ENCODE measurements around the gene CPT2.

CPT2 gene

GRCh38 chr1:53196485-53197290 lies at the start of gene CPT2:
Gene CPT2, plus strand, starts transcription at chr1:53196824. Its CDS starts 120 bp downstream, at chr1:53196944.
- peak; percentile 74 for DNase-seq (ENCODE audit: low read depth)
- TF ChIP-seq CTCF (IDR thresholded peaks at IDR 0.05; ENCODE audit: control insufficient read depth, insufficient read depth, low read depth, low read length, missing control alignments) = no peak
- peak within 1 kb of the TSS; percentile 93 for H3K4me3 ChIP-seq (ENCODE audit: control insufficient read depth, low read depth, low read length)

GRCh38 chr1:53147174-53147573 lies 49.5 kb upstream of the CPT2 start:
- no peak overlapping the region for H3K4me3 ChIP-seq (ENCODE audit: control insufficient read depth, low read depth, low read length)
- no peak for DNase-seq (ENCODE audit: low read depth)

GRCh38 chr1:53148123-53148522 lies 48.5 kb upstream of the CPT2 start:
- H3K4me3 ChIP-seq (ENCODE audit: control insufficient read depth, low read depth, low read length) = no peak overlapping the region
- no peak for TF ChIP-seq CTCF (IDR thresholded peaks at IDR 0.05; ENCODE audit: control insufficient read depth, insufficient read depth, low read depth, low read length, missing control alignments)
- DNase-seq (ENCODE audit: low read depth) = no peak

More at GRCh38 chr1:53147174-53147573, 49.5 kb upstream of the CPT2 start:
- no peak for TF ChIP-seq CTCF (IDR thresholded peaks at IDR 0.05; ENCODE audit: control insufficient read depth, insufficient read depth, low read depth, low read length, missing control alignments)

- DNase-seq (ENCODE audit: low read depth) = no peak
- H3K4me3 ChIP-seq (ENCODE audit: control insufficient read depth, low read depth, low read length) = no peak overlapping the region
- TF ChIP-seq CTCF (IDR thresholded peaks at IDR 0.05; ENCODE audit: control insufficient read depth, insufficient read depth, low read depth, low read length, missing control alignments) = no peak
Measured at GRCh38 chr1:53153752-53154151, 42.9 kb upstream of the CPT2 start.

- no peak for TF ChIP-seq CTCF (IDR thresholded peaks at IDR 0.05; ENCODE audit: control insufficient read depth, insufficient read depth, low read depth, low read length, missing control alignments)
- DNase-seq (ENCODE audit: low read depth) = no peak
- H3K4me3 ChIP-seq (ENCODE audit: control insufficient read depth, low read depth, low read length) = no peak overlapping the region
Measured at GRCh38 chr1:53154859-53155438, 41.7 kb upstream of the CPT2 start.

GRCh38 chr1:53155534-53155933 lies 41.1 kb upstream of the CPT2 start:
- no peak overlapping the region for H3K4me3 ChIP-seq (ENCODE audit: control insufficient read depth, low read depth, low read length)
- DNase-seq (ENCODE audit: low read depth) = no peak
- no peak for TF ChIP-seq CTCF (IDR thresholded peaks at IDR 0.05; ENCODE audit: control insufficient read depth, insufficient read depth, low read depth, low read length, missing control alignments)
